HG03175 (cell line): ENCODE results near the gene IQCM.
"Not testable (repeated sequence)": the region's sequence is repeated elsewhere in the genome, so short reads cannot be mapped to it uniquely, and the experiment has no call there.

ENCODE experiments used
- ATAC-seq: cut with Tn5 transposase; IDR thresholded peaks from one replicate; pipeline ENCODE4 v1.9.1; 2021; ENCODE audit warnings: mild to moderate bottlenecking, moderate library complexity; ENCODE audit not compliant: unreplicated experiment

IQCM gene

GRCh38 chr4:149589826-149590225 is 225.8 kb downstream of the IQCM start:
- no peak for ATAC-seq

DNA sequence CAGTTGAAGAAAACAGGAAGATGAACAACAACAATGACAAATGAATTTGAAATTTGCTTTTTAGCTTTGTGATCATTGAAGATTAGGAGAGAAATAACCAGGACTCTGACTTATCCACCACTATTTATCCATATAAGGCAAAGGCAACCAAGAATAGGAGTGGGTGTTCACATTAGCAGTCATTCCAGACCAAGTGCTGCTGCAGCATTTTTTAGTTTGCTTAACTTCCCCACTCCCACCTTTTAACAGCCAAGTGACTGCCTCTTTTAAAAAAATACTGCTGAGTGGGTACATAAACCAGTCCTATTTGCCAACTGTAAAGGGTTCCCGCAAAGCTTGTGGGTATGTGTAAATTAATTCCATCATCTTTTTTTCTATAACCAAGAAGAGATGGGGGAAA is 230.9 kb downstream of the IQCM start:
- no peak for ATAC-seq

DNA sequence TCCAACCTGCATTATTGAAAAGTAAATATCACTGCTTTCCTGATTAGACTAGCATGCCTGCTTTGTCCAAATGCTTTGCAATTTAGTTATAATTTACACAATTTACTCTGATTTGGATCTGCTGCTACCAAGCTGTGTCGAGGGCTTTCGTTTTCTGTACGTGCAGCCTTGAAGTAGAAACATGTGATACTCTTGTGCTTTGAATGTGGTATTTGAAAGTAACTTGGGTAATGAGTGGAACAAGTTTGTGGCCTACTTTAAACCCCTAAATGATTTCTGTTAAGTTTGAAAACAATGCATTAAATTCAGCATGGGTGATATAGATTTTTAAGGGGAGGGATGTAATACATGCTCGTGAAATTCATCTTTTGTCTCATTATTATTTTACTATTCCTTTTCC is 240.7 kb downstream of the IQCM start:
- ATAC-seq: no peak

DNA sequence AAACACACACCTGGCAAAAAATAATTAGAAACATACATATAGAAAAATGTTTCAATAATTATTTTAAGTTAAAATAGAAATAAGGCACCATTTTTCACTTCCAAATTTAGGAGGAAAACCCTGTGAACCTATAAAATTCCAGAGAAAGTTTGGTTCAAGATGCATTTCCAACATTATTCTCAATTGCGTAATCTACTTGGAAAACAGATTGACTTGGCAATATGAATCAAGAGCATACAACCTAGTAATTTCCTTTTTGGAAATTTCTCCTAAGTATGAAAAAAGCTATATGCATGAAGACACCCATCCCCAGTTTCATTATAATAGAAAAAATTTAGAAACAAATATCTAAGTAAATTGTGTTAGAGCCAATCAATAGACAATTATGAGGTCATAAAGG is 242.9 kb downstream of the IQCM start:
- ATAC-seq: no peak

GRCh38 chr4:149555799-149556198 is 259.8 kb downstream of the IQCM start:
- ATAC-seq: no peak

- ATAC-seq: no peak
Observed at GRCh38 chr4:149555146-149555545, 260.5 kb downstream of the IQCM start.

GRCh38 chr4:149553959-149554520 is 261.6 kb downstream of the IQCM start:
- ATAC-seq: no peak

DNA sequence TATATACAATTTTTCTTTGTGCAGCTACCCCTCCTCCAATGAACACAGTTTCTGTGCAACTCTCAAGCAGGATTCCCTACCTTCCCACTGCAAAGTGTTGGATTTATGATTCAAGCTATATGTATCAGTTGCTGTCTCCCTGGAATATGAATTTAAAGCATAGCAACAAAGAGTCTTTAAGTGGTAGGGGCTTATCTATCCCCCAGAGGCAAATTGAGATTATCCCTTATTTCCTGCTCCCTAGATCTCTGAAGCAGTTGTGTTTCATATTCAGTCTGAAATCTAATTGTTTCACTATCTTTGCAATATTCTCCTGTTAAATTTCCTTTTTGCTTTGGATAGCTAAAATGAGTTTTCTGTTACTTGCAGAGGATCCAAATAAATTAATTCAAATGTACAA is 263.0 kb downstream of the IQCM start:
- no peak for ATAC-seq

- ATAC-seq: no peak
Observed at GRCh38 chr4:149549911-149550310, 265.7 kb downstream of the IQCM start.

GRCh38 chr4:149534779-149535178 is 280.9 kb downstream of the IQCM start:
- ATAC-seq: no peak

DNA sequence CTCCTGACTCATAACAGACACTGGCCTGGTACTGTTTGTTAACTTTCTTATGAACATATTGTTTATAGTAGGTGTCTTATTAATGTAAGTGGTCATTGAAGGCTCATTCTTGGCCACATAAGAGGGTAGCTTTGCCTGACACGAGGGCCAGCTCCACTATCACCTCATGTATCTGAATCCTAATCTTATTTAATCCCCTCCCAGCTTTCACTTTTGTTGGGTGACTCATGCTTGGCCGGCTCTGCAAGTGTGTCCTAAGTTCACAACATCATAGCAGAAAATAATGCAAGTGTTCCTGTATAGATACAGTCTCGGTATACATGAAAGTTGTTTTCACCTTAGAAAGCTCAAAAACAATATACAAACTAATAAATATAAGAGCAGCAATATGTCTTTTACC is 283.8 kb downstream of the IQCM start:
- no peak for ATAC-seq

DNA sequence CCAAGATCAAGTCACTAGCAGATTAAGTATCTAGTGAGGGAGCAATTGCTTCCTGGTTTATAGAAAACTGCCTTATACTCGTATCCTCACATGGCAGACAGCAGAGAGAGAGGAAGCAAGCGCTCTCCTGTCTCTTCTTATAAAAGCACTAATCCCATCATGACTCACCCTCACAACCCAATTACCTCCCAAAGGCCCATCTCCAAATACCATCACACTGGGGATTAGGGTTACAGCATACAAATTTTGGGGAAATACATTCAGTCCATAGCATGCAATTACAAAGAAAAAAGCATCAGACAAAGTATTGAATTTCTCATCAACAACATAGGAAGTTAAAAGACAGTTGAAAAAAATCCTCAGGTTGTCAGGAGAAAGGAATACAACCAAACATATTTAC is 292.6 kb downstream of the IQCM start:
- no peak for ATAC-seq

DNA sequence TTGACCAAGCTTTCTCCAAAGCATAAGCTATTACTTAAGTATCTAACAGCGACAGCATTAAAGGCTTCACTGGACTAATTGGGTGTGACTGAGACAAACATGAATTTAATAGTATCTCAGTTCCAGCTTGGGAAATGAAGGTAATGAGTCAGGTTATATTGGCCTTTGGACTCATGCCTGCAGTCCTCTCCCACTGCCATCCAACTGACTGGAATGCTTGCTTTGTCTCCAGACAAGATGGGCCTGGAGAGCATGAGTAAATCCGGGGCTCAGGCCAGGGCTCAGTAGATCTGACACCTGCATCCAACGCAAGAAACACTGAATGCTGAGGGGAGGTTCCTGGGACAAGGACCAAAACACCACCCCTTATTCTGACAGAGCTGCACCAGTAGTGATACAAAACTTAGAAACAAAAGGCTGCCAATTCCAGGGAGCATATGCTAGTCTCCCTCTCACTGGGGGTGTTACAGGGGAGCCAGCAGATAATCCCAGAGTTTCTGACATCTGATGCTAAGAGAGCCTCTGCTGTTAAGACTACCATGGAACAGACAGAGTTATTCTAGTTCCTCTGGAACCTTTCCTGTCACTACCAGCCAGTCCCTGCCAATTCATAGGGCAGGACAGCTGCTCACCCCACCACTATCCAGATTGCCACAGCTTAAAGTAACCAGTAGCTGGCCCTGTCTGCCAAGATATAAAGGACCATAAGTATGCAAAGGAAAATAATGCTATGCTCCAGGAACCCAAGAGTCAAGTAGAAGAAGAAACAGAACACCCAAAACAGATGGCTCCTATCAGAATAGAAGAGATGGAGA is 293.8 kb downstream of the IQCM start:
- ATAC-seq: no peak

DNA sequence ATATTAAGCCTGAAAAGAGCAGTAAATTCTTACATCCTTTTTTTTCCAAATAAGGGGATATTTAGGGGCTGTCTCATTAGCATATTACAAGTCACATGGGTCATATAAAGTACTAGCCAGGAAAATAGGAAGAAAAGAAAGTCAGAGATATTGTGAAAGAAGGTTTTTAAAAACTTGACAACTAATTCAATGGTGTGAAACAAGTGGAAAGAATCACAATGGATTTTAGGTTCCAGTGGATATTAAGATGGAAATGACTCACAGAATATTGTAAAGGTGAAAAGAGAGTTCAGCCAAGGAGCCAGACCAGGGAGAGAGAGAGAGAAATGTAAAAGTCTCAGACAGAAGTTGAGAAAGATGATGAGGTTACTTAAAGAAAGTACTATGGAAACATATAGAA is 297.2 kb downstream of the IQCM start:
- no peak for ATAC-seq

GRCh38 chr4:149513081-149513480 is 302.6 kb downstream of the IQCM start:
- ATAC-seq: no peak

- no peak for ATAC-seq
Observed at GRCh38 chr4:149512501-149512900, 303.1 kb downstream of the IQCM start.

DNA sequence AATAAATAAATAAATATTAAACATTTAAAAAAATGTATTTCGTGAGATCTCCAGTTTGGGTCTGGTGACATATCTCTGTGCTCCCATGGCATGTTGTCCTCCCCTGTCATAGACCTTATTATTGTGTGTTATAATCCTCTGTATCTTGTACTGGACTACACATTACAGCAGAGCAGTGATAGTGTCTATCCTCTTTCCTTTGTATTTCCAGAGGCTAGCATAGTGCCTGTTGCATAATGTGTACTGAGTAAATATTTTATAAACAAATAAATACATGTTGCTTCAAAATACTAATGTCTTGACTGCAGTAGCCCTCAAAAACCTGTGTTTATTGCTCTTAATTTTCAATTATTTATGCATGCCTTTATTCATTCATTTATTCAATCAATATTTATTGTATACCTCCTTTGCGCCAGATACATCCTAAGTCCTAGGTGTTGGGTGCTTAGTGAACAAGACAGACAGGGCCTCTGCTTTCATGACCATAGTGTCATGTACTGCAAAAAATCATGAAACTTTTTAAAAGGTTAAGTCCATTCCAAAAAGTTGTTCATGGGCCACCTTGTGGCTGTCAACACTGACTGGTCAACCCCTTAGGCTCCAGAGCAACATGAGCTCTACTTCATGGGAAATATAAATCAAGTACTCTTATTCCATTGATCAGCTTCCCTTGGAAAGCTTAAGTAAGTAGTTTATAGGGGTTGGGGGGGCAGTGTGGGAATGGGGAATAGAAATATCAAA is 303.9 kb downstream of the IQCM start:
- ATAC-seq: no peak

GRCh38 chr4:149507309-149507708 is 308.3 kb downstream of the IQCM start:
- ATAC-seq: not testable (repeated sequence)

DNA sequence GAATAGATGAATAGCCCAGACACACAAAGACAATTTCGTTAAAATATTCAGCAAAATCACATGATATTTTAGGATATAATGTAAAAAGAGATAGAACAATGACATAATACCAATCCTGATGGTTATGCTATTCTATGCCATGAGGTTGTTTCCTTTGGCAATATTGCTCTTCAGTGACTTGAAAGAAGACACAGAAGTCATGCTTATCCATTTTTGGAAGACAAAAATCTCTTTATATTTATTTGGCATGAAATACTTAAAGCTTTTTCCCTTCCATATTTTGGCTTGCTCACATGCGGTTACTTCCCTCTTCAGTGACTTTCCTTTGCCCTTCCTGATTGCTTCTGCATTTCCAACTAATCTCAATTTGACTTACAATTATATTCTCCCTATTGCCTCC is 314.8 kb downstream of the IQCM start:
- ATAC-seq: no peak

DNA sequence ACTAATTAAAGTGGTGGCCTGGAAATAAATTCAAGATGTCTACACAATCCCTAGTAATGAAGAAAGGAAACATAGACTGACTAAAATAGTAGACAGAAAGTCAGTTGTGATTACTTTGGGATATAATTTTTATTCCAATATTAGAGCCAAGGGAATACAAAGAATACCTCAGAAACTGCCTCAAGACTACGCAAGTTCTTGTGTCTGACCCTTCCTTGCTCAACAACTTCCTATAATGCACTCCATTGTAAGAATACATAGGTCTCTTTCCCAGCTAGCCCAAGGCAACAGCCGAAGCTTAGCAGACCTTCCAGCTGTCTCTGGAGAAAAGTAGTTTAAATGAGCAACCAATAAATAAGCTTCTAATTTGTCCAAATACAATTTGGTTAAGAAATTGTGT is 315.9 kb downstream of the IQCM start:
- no peak for ATAC-seq

GRCh38 chr4:149498246-149498645 is 317.4 kb downstream of the IQCM start:
- no peak for ATAC-seq

DNA sequence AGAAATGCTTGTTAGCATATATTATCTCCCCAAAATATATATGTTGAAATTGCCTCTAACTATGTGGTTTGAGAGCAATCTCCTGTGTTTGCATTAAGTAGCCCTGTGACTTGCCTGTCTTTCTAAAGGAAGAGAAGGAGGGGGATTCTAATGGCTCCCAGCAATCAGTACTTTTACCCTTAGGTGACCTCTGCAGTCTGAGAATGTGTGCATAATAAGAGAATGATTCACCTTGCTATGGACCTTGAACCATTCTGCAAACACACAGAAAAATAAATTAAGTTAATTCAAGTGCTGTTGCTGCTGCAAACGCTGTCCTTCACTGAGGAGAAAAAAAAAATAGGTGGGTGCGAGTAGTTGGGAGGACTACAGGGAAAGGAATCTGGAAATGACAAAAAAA is 322.2 kb downstream of the IQCM start:
- ATAC-seq: no peak
